GM23338 (cell line): Measurements from ENCODE around the gene CEP19. TPM values are rescaled to one million over a fixed set of nuclear protein-coding genes. Genes with fewer than 3 reads are reported as not detected.

Source experiments
- ATAC-seq: fragments of 200-7000 bp; cut with Tn5 transposase; 3 replicates; pipeline ENCODE4 v1.9.1; 2020
- DNase-seq: peaks from one replicate; pipeline ENCODE4 v3.0.0-alpha.2; 2015; ENCODE audit warnings: low spot score
- H2AFZ ChIP-seq: fragments of 200-600 bp; sonication (generic); 2 replicates; pipeline ENCODE4 v1.8.0; 2016; ENCODE audit warnings: antibody characterized with exemption, mild to moderate bottlenecking, moderate library complexity
- H3F3A ChIP-seq: fragments of 200-600 bp; sonication (generic); replicated peaks from 2 replicates; pipeline ENCODE4 v1.8.0; 2017; ENCODE audit warnings: antibody characterized with exemption, mixed run types, low read depth
- H3K27ac ChIP-seq: fragments of 200-600 bp; sonication (generic); 2 replicates; pipeline ENCODE4 v1.6.1; 2016; ENCODE audit warnings: low read depth
- H3K27me3 ChIP-seq: fragments of 200-600 bp; sonication (generic); 2 replicates; pipeline ENCODE4 v1.8.0; 2016; ENCODE audit warnings: mild to moderate bottlenecking, mixed run types, moderate library complexity; ENCODE audit not compliant: insufficient read depth
- H3K36me3 ChIP-seq: fragments of 200-600 bp; sonication (generic); 2 replicates; pipeline ENCODE4 v1.8.0; 2016; ENCODE audit warnings: mild to moderate bottlenecking; ENCODE audit not compliant: insufficient read depth
- H3K4me1 ChIP-seq: fragments of 200-600 bp; sonication (generic); 2 replicates; pipeline ENCODE4 v1.8.0; 2016; ENCODE audit warnings: mild to moderate bottlenecking, moderate library complexity; ENCODE audit not compliant: insufficient read depth
- H3K4me2 ChIP-seq: fragments of 200-600 bp; sonication (generic); 2 replicates; pipeline ENCODE4 v1.7.1; 2017; ENCODE audit warnings: mixed run types
- H3K4me3 ChIP-seq: fragments of 200-600 bp; sonication (generic); 2 replicates; pipeline ENCODE4 v1.6.1; 2016; ENCODE audit warnings: mixed run types
- H3K79me2 ChIP-seq: fragments of 200-600 bp; sonication (generic); replicated peaks from 2 replicates; pipeline ENCODE4 v1.8.0; 2017; ENCODE audit warnings: mild to moderate bottlenecking; ENCODE audit not compliant: insufficient read depth
- H3K9me2 ChIP-seq: fragments of 200-600 bp; sonication (generic); 2 replicates; pipeline ENCODE4 v1.8.0; 2017; ENCODE audit not compliant: insufficient read depth
- H4K20me1 ChIP-seq: fragments of 200-600 bp; sonication (generic); replicated peaks from 2 replicates; pipeline ENCODE4 v1.8.0; 2017; ENCODE audit warnings: mild to moderate bottlenecking; ENCODE audit not compliant: insufficient read depth
- H3K27ac Mint-ChIP-seq: 2 replicates; pipeline ENCODE4 v1.8.0; 2020; ENCODE audit warnings: inconsistent platforms, mild to moderate bottlenecking, moderate library complexity, mixed read lengths
- H3K27me3 Mint-ChIP-seq: 3 replicates; pipeline ENCODE4 v1.8.0; 2022; ENCODE audit warnings: low read depth, mild to moderate bottlenecking, moderate library complexity, mixed read lengths, inconsistent platforms; ENCODE audit not compliant: insufficient read depth, poor library complexity
- H3K36me3 Mint-ChIP-seq: 3 replicates; pipeline ENCODE4 v1.8.0; 2021; ENCODE audit warnings: low read depth, mild to moderate bottlenecking, inconsistent platforms, moderate library complexity, mixed read lengths
- H3K4me1 Mint-ChIP-seq: 3 replicates; pipeline ENCODE4 v1.8.0; 2020; ENCODE audit warnings: mild to moderate bottlenecking, inconsistent platforms, mixed read lengths
- H3K4me3 Mint-ChIP-seq: 3 replicates; pipeline ENCODE4 v1.8.0; 2021; ENCODE audit warnings: moderate library complexity, mild to moderate bottlenecking, inconsistent platforms, mixed read lengths
- H3K9me3 Mint-ChIP-seq: 3 replicates; pipeline ENCODE4 v1.8.0; 2020; ENCODE audit warnings: moderate library complexity, mild to moderate bottlenecking, inconsistent platforms, mixed read lengths
- JUNB ChIP-seq: IDR thresholded peaks from one replicate; pipeline ENCODE4 v1.6.1; 2016; ENCODE audit warnings: antibody characterized with exemption; ENCODE audit not compliant: unreplicated experiment
- POLR2AphosphoS5 ChIP-seq: IDR thresholded peaks from 2 replicates; pipeline ENCODE4 v1.6.1; 2016; ENCODE audit warnings: antibody characterized with exemption, low read depth
- STAT1 ChIP-seq: IDR thresholded peaks from one replicate; pipeline ENCODE4 v1.6.1; 2016; ENCODE audit warnings: antibody characterized with exemption; ENCODE audit not compliant: unreplicated experiment
- polyA plus RNA-seq: library from polyadenylated mRNA; unstranded; fragments of >200 nt; fragmentation: Nextera tagmentation; extraction: Ambion mirVana; gene quantifications from 2 replicates; pipeline ENCODE4 v1.2.1, GENCODE V29; 2016
- total RNA-seq: library from RNA; depleted of rRNA; stranded (reverse); fragments of >200 nt; shearing (Covaris generic); gene quantifications from 2 replicates; pipeline ENCODE4 v1.2.3, GENCODE V29; 2014
- TF ChIP-seq, protein P1 (sequence below): fragments of 250-450 bp; sonication (Bioruptor Pico); IDR thresholded peaks from 2 replicates; pipeline ENCODE4 v1.5.0; 2020; ENCODE audit warnings: mild to moderate bottlenecking, moderate library complexity
- TF ChIP-seq, protein P2 (sequence below), 2 experiments: fragments of 200-600 bp in 1 of 2; sonication (generic) in 1 of 2; conservative IDR thresholded peaks; 2 replicates each; pipeline versions ENCODE4 v1.5.1 to v1.6.1; 2016 to 2017; ENCODE audit warnings: antibody characterized with exemption in 2 of 2, low read depth in 2 of 2, mild to moderate bottlenecking in 2 of 2, moderate library complexity in 1 of 2

CEP19 gene
- total and polyA plus RNA-seq, 2 experiments from 2014 or later, result 1.6 to 2.5 TPM

- TF ChIP-seq, protein P1, sequence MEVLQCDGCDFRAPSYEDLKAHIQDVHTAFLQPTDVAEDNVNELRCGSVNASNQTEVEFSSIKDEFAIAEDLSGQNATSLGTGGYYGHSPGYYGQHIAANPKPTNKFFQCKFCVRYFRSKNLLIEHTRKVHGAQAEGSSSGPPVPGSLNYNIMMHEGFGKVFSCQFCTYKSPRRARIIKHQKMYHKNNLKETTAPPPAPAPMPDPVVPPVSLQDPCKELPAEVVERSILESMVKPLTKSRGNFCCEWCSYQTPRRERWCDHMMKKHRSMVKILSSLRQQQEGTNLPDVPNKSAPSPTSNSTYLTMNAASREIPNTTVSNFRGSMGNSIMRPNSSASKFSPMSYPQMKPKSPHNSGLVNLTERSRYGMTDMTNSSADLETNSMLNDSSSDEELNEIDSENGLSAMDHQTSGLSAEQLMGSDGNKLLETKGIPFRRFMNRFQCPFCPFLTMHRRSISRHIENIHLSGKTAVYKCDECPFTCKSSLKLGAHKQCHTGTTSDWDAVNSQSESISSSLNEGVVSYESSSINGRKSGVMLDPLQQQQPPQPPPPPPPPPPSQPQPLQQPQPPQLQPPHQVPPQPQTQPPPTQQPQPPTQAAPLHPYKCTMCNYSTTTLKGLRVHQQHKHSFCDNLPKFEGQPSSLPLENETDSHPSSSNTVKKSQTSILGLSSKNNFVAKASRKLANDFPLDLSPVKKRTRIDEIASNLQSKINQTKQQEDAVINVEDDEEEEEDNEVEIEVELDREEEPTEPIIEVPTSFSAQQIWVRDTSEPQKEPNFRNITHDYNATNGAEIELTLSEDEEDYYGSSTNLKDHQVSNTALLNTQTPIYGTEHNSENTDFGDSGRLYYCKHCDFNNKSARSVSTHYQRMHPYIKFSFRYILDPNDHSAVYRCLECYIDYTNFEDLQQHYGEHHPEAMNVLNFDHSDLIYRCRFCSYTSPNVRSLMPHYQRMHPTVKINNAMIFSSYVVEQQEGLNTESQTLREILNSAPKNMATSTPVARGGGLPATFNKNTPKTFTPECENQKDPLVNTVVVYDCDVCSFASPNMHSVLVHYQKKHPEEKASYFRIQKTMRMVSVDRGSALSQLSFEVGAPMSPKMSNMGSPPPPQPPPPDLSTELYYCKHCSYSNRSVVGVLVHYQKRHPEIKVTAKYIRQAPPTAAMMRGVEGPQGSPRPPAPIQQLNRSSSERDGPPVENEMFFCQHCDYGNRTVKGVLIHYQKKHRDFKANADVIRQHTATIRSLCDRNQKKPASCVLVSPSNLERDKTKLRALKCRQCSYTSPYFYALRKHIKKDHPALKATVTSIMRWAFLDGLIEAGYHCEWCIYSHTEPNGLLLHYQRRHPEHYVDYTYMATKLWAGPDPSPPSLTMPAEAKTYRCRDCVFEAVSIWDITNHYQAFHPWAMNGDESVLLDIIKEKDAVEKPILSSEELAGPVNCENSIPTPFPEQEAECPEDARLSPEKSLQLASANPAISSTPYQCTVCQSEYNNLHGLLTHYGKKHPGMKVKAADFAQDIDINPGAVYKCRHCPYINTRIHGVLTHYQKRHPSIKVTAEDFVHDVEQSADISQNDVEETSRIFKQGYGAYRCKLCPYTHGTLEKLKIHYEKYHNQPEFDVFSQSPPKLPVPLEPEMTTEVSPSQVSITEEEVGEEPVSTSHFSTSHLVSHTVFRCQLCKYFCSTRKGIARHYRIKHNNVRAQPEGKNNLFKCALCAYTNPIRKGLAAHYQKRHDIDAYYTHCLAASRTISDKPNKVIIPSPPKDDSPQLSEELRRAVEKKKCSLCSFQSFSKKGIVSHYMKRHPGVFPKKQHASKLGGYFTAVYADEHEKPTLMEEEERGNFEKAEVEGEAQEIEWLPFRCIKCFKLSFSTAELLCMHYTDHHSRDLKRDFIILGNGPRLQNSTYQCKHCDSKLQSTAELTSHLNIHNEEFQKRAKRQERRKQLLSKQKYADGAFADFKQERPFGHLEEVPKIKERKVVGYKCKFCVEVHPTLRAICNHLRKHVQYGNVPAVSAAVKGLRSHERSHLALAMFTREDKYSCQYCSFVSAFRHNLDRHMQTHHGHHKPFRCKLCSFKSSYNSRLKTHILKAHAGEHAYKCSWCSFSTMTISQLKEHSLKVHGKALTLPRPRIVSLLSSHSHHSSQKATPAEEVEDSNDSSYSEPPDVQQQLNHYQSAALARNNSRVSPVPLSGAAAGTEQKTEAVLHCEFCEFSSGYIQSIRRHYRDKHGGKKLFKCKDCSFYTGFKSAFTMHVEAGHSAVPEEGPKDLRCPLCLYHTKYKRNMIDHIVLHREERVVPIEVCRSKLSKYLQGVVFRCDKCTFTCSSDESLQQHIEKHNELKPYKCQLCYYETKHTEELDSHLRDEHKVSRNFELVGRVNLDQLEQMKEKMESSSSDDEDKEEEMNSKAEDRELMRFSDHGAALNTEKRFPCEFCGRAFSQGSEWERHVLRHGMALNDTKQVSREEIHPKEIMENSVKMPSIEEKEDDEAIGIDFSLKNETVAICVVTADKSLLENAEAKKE, result no peak
- no peak for TF ChIP-seq POLR2AphosphoS5
- TF ChIP-seq, protein P2, sequence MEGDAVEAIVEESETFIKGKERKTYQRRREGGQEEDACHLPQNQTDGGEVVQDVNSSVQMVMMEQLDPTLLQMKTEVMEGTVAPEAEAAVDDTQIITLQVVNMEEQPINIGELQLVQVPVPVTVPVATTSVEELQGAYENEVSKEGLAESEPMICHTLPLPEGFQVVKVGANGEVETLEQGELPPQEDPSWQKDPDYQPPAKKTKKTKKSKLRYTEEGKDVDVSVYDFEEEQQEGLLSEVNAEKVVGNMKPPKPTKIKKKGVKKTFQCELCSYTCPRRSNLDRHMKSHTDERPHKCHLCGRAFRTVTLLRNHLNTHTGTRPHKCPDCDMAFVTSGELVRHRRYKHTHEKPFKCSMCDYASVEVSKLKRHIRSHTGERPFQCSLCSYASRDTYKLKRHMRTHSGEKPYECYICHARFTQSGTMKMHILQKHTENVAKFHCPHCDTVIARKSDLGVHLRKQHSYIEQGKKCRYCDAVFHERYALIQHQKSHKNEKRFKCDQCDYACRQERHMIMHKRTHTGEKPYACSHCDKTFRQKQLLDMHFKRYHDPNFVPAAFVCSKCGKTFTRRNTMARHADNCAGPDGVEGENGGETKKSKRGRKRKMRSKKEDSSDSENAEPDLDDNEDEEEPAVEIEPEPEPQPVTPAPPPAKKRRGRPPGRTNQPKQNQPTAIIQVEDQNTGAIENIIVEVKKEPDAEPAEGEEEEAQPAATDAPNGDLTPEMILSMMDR (conservative IDR thresholded peaks at IDR 0.05; ENCODE audit: low read depth in 2 of 2), result no peak
- no peak for TF ChIP-seq JUNB
Measured at GRCh38 chr3:196660381-196661166, 51.5 kb downstream of the CEP19 start (continued).

DNA sequence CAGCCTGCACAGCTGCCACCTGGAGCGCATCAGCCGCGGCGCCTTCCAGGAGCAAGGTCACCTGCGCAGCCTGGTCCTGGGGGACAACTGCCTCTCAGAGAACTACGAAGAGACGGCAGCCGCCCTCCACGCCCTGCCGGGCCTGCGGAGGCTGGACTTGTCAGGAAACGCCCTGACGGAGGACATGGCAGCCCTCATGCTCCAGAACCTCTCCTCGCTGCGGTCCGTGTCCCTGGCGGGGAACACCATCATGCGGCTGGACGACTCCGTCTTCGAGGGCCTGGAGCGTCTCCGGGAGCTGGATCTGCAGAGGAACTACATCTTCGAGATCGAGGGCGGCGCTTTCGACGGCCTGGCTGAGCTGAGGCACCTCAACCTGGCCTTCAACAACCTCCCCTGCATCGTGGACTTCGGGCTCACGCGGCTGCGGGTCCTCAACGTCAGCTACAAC is 52.1 kb downstream of the CEP19 start:
- no peaks in the 10 kb centered on the region for H3K9me3 Mint-ChIP-seq
- H3K79me2 ChIP-seq, result no peaks in the 10 kb centered on the region
- no peak for ATAC-seq
- TF ChIP-seq STAT1 (no peak), POLR2AphosphoS5 (no peak)
- TF ChIP-seq, protein P1, result no peak

More for the DNA sequence above, 52.1 kb downstream of the CEP19 start:
- H3K27ac Mint-ChIP-seq, result no peak overlapping the region
- H3K9me2 ChIP-seq, result no peaks in the 10 kb centered on the region
- H4K20me1 ChIP-seq, result no peaks in the 10 kb centered on the region
- H3K36me3 Mint-ChIP-seq, result peaks cover 13% of the 10 kb centered on the region; the same call in 2 of the 3 replicates
- DNase-seq, result no peak
- no peak overlapping the region for H3K4me3 ChIP-seq
- no peaks in the 10 kb centered on the region for H3K36me3 ChIP-seq
- peaks cover 3% of the 10 kb centered on the region for H3K4me1 ChIP-seq
- H3F3A ChIP-seq, result no peaks in the 10 kb centered on the region
- H3K4me2 ChIP-seq, result no peak overlapping the region
- H3K4me1 Mint-ChIP-seq, result peaks cover 8% of the 10 kb centered on the region; the same call in 1 of the 3 replicates
- no peak overlapping the region for H3K27ac ChIP-seq
- no peak overlapping the region for H2AFZ ChIP-seq
- H3K4me3 Mint-ChIP-seq, result no peak overlapping the region
- H3K27me3 Mint-ChIP-seq, result peaks cover 10% of the 10 kb centered on the region
- H3K27me3 ChIP-seq, result no peaks in the 10 kb centered on the region
